Measurements from ENCODE around the gene SPATA2L.
"Not testable (repeated sequence)": the region's sequence is repeated elsewhere in the genome, so short reads cannot be mapped to it uniquely, and the experiment has no call there.

Gene SPATA2L

GRCh38 chr16:89690392-89690901 is 11.1 kb downstream of the SPATA2L start:
- no peak for DNase-seq (ENCODE audit: low read depth in 3 of 3, low spot score in 1 of 3)

GRCh38 chr16:89689621-89690020 is 11.9 kb downstream of the SPATA2L start:
- DNase-seq (ENCODE audit: low read depth in 3 of 3, low spot score in 1 of 3), result not testable (repeated sequence)

GRCh38 chr16:89689142-89689541 is 12.4 kb downstream of the SPATA2L start:
- no peak for DNase-seq (ENCODE audit: low read depth in 3 of 3, low spot score in 1 of 3)

- DNase-seq (ENCODE audit: low read depth in 3 of 3, low spot score in 1 of 3), result no peak
Observed at GRCh38 chr16:89688395-89688794, 13.1 kb downstream of the SPATA2L start.

- DNase-seq (ENCODE audit: low read depth in 3 of 3, low spot score in 1 of 3), result no peak
Observed at GRCh38 chr16:89687092-89687940, 14.2 kb downstream of the SPATA2L start.

- DNase-seq (ENCODE audit: low read depth in 3 of 3, low spot score in 1 of 3), result peak; percentile 68 to 92 (median 83)
Observed at GRCh38 chr16:89686520-89687091, 14.9 kb downstream of the SPATA2L start, which contains the start of gene CDK10. CDK10 (plus strand) TSS chr16:89686689; CDS start chr16:89686711, 22 bp downstream.

- no peak for DNase-seq (ENCODE audit: low read depth in 3 of 3, low spot score in 1 of 3)
Observed at GRCh38 chr16:89685916-89686315, 15.6 kb downstream of the SPATA2L start.

- DNase-seq (ENCODE audit: low read depth in 3 of 3, low spot score in 1 of 3), result no peak
Observed at GRCh38 chr16:89678258-89678657, 23.2 kb downstream of the SPATA2L start.

- no peak for DNase-seq (ENCODE audit: low read depth in 3 of 3, low spot score in 1 of 3)
Observed at GRCh38 chr16:89672177-89672941, 29.1 kb downstream of the SPATA2L start.

- DNase-seq (ENCODE audit: low read depth in 3 of 3, low spot score in 1 of 3), result not testable (repeated sequence)
Observed at GRCh38 chr16:89671565-89671964, 29.9 kb downstream of the SPATA2L start.

GRCh38 chr16:89670496-89671431 is 30.7 kb downstream of the SPATA2L start:
- no peak for DNase-seq (ENCODE audit: low read depth in 3 of 3, low spot score in 1 of 3)

GRCh38 chr16:89669755-89670154 is 31.8 kb downstream of the SPATA2L start:
- DNase-seq (ENCODE audit: low read depth in 3 of 3, low spot score in 1 of 3), result no peak

- DNase-seq (ENCODE audit: low read depth in 3 of 3, low spot score in 1 of 3), result no peak
Observed at GRCh38 chr16:89668790-89669158, 32.7 kb downstream of the SPATA2L start.

GRCh38 chr16:89667633-89668032 is 33.9 kb downstream of the SPATA2L start:
- no peak for DNase-seq (ENCODE audit: low read depth in 3 of 3, low spot score in 1 of 3)

- DNase-seq (ENCODE audit: low read depth in 3 of 3, low spot score in 1 of 3), result not testable (repeated sequence)
Observed at GRCh38 chr16:89667000-89667399, 34.5 kb downstream of the SPATA2L start.

- not testable (repeated sequence) for DNase-seq (ENCODE audit: low read depth in 3 of 3, low spot score in 1 of 3)
Observed at GRCh38 chr16:89664238-89664637, 37.3 kb downstream of the SPATA2L start.

GRCh38 chr16:89661215-89661614 is 40.3 kb downstream of the SPATA2L start:
- DNase-seq (ENCODE audit: low read depth in 3 of 3, low spot score in 1 of 3), result no peak

GRCh38 chr16:89660146-89660545 is 41.4 kb downstream of the SPATA2L start:
- no peak for DNase-seq (ENCODE audit: low read depth in 3 of 3, low spot score in 1 of 3)

- no peak for DNase-seq (ENCODE audit: low read depth in 3 of 3, low spot score in 1 of 3)
Observed at GRCh38 chr16:89658221-89658879, 43.2 kb downstream of the SPATA2L start.

Data from stimulated activated CD4-positive, alpha-beta T cell treated with anti-CD3 and anti-CD28 coated beads, TNF-alpha, amount 100 ng/mL, for 1 hour (primary cell).